Thoracic aorta endothelial cell (primary cell): ENCODE measurements around the gene NOA1. TPM values are rescaled to one million over a fixed set of nuclear protein-coding genes. Genes with fewer than 3 reads are reported as not detected.

ENCODE experiments used
- small RNA-seq: library from RNA; depleted of rRNA; stranded (forward); fragments of <200 nt; gene quantifications from one replicate; pipeline ENCODE3, GENCODE V24; 2012
- total RNA-seq: library from RNA; depleted of rRNA; stranded (reverse); fragments of >200 nt; gene quantifications from 2 replicates; pipeline ENCODE4 v1.2.3, GENCODE V29; 2012

Gene NOA1
- total RNA-seq, result 25.5 and 26.2 TPM in 2 replicates

GRCh38 chr4:56977321-56978012, at the start of gene NOA1:
Gene NOA1 (minus strand): TSS chr4:56977606. CDS start chr4:56977585, 21 bp downstream.

GRCh38 chr4:56978750-56979303, 1.4 kb upstream of the NOA1 start, which contains the start of gene POLR2B:
Gene POLR2B (plus strand): TSS chr4:56978896. CDS start chr4:56978986, 90 bp downstream.

Small RNA genes within 50 kb of the gene (small RNA-seq; reads per million reads assigned to genes)
- not detected for gene RNU6-998P

Other genes starting within 250 kb of the NOA1 start
- not detected in 2 replicates for gene SPINK2, start 155.9 kb downstream of the NOA1 start, total RNA-seq
- gene REST, start 69.7 kb downstream of the NOA1 start, total RNA-seq, result 69.3 and 71.0 TPM in 2 replicates
- 235 and 274 TPM in 2 replicates for gene POLR2B, start 1.3 kb upstream of the NOA1 start, total RNA-seq
- gene IGFBP7, start 132.8 kb upstream of the NOA1 start, total RNA-seq, result 163 and 201 TPM in 2 replicates